SK-N-SH (cell line): ENCODE results near the gene REEP3. TPM values are rescaled to one million over a fixed set of nuclear protein-coding genes. Genes with fewer than 3 reads are reported as not detected.

ENCODE experiments used
- CTCF ChIA-PET: fragments of 300-600, 350-600 bp; formaldehyde crosslinking; extraction: SDS; loops from one replicate; lab custom pipeline; 2021; lab: Yijun Ruan, JAX
- POLR2A ChIA-PET: fragments of 350-600 bp; sonication (Branson Sonifier 250); formaldehyde crosslinking; extraction: SDS; loops from one replicate; lab custom pipeline; 2020; ENCODE audit warnings: antibody characterized with exemption, inconsistent platforms; lab: Yijun Ruan, JAX
- DNase-seq: peaks from one replicate; pipeline ENCODE4 v3.0.0; 2012
- H2AFZ ChIP-seq: fragments of 200-600 bp; sonication (generic); 2 replicates; pipeline ENCODE4 v1.8.1; 2016; ENCODE audit warnings: antibody characterized with exemption, mild to moderate bottlenecking, low read depth
- H3F3A ChIP-seq: fragments of 200-600 bp; sonication (generic); replicated peaks from 2 replicates; pipeline ENCODE3; 2016; ENCODE audit warnings: antibody characterized with exemption, mild to moderate bottlenecking; ENCODE audit not compliant: insufficient read depth
- H3K27ac ChIP-seq, 2 experiments: fragments of 200-500 bp in 1 of 2; fragments of 200-600 bp in 1 of 2; sonication (Bioruptor generic) in 1 of 2; sonication (generic), shearing (Covaris generic) in 1 of 2; 2 replicates each; pipeline versions ENCODE4 v1.5.1 to v1.6.1; 2014 to 2016; ENCODE audit warnings: low read depth in 2 of 2, inconsistent platforms in 1 of 2, low read length in 1 of 2, mild to moderate bottlenecking in 1 of 2, mixed read lengths in 1 of 2
- H3K27me3 ChIP-seq: fragments of 200-600 bp; sonication (generic), shearing (Covaris generic); 2 replicates; pipeline ENCODE4 v1.6.1; 2016; ENCODE audit warnings: mixed run types; ENCODE audit not compliant: insufficient read depth
- H3K36me3 ChIP-seq, 2 experiments: fragments of 200-500 bp in 1 of 2; fragments of 200-600 bp in 1 of 2; sonication (Bioruptor generic) in 1 of 2; sonication (generic) in 1 of 2; replicated peaks in 1 of 2; 2 replicates each; pipeline versions ENCODE3 to v1.5.1; 2014 to 2016; ENCODE audit warnings: low read length in 1 of 2, mild to moderate bottlenecking in 1 of 2; ENCODE audit not compliant: insufficient read depth in 2 of 2, control insufficient read depth in 1 of 2
- H3K4me1 ChIP-seq, 2 experiments: fragments of 200-500 bp in 1 of 2; fragments of 200-600 bp in 1 of 2; sonication (Bioruptor generic) in 1 of 2; sonication (generic), shearing (Covaris generic) in 1 of 2; 2 replicates each; pipeline versions ENCODE4 v1.5.1 to v1.6.1; 2014 to 2016; ENCODE audit warnings: low read depth in 1 of 2, low read length in 1 of 2, mixed run types in 1 of 2; ENCODE audit not compliant: insufficient read depth in 2 of 2, control insufficient read depth in 1 of 2
- H3K4me2 ChIP-seq: fragments of 200-600 bp; sonication (generic), shearing (Covaris generic); 2 replicates; pipeline ENCODE4 v1.6.1; 2017; ENCODE audit warnings: mixed run types
- H3K4me3 ChIP-seq, 2 experiments: fragments of 200-500 bp in 1 of 2; fragments of 200-600 bp in 1 of 2; sonication (Bioruptor generic) in 1 of 2; sonication (generic), shearing (Covaris generic) in 1 of 2; 2 replicates each; pipeline versions ENCODE4 v1.5.1 to v1.8.1; 2014 to 2016; ENCODE audit warnings: low read depth in 2 of 2, inconsistent platforms in 1 of 2, low read length in 1 of 2, mild to moderate bottlenecking in 1 of 2, mixed read lengths in 1 of 2, moderate library complexity in 1 of 2
- H3K79me2 ChIP-seq: fragments of 200-600 bp; sonication (generic); 2 replicates; pipeline ENCODE4 v1.8.1; 2017; ENCODE audit warnings: mild to moderate bottlenecking; ENCODE audit not compliant: insufficient read depth
- H3K9ac ChIP-seq: fragments of 200-600 bp; sonication (generic); 2 replicates; pipeline ENCODE4 v1.6.1; 2017; ENCODE audit warnings: mixed run types
- H3K9me2 ChIP-seq: fragments of 200-600 bp; sonication (generic); 2 replicates; pipeline ENCODE4 v1.6.1; 2017; ENCODE audit warnings: mixed run types
- H3K9me3 ChIP-seq: fragments of 200-600 bp; sonication (generic); 2 replicates; pipeline ENCODE4 v1.6.1; 2017; ENCODE audit warnings: mixed run types, mild to moderate bottlenecking, moderate library complexity
- H4K20me1 ChIP-seq: fragments of 200-600 bp; sonication (generic); 2 replicates; pipeline ENCODE4 v1.6.1; 2017; ENCODE audit warnings: mild to moderate bottlenecking, mixed run types; ENCODE audit not compliant: insufficient read depth
- CTCF ChIP-seq: fragments of 200-600 bp; sonication (generic); IDR thresholded peaks from 2 replicates; pipeline ENCODE4 v1.6.1; 2017; ENCODE audit warnings: antibody characterized with exemption, mild to moderate bottlenecking, moderate library complexity
- ELF1 ChIP-seq: IDR thresholded peaks from 2 replicates; pipeline ENCODE4 v1.4.0; 2012
- EZH2phosphoT487 ChIP-seq: fragments of 200-600 bp; sonication (generic); IDR thresholded peaks from 2 replicates; pipeline ENCODE4 v1.6.1; 2017; ENCODE audit warnings: low read depth, mixed run types, mild to moderate bottlenecking, antibody characterized with exemption, moderate library complexity, borderline replicate concordance
- FOXJ3 ChIP-seq: sonication (generic); formaldehyde crosslinking; IDR thresholded peaks from 2 replicates; pipeline ENCODE4 v1.5.1; 2020; ENCODE audit warnings: mild to moderate bottlenecking, missing genetic modification reagents
- FOXM1 ChIP-seq: IDR thresholded peaks from 2 replicates; pipeline ENCODE4 v1.4.0; 2012; ENCODE audit warnings: low read depth, mild to moderate bottlenecking
- GABPA ChIP-seq: IDR thresholded peaks from 2 replicates; pipeline ENCODE4 v1.4.0; 2012; ENCODE audit warnings: low read depth, mild to moderate bottlenecking
- IRF3 ChIP-seq: fragments of 150-350 bp; IDR thresholded peaks from 2 replicates; pipeline ENCODE4 v1.6.1; 2016; ENCODE audit warnings: mild to moderate bottlenecking, low read depth, low read length
- MXI1 ChIP-seq: IDR thresholded peaks from 2 replicates; pipeline ENCODE4 v1.6.1; 2012; ENCODE audit warnings: mild to moderate bottlenecking, low read depth, low read length, improper control_type of control experiment
- RAD21 ChIP-seq: IDR thresholded peaks from 2 replicates; pipeline ENCODE4 v1.6.1; 2012; ENCODE audit warnings: mild to moderate bottlenecking, low read length
- REST ChIP-seq: IDR thresholded peaks from 2 replicates; pipeline ENCODE4 v1.6.1; 2012; ENCODE audit warnings: mild to moderate bottlenecking, low read depth, low read length, moderate library complexity
- RFX5 ChIP-seq: IDR thresholded peaks from 2 replicates; pipeline ENCODE4 v1.6.1; 2012; ENCODE audit warnings: mild to moderate bottlenecking, improper control_type of control experiment, low read length
- SMC3 ChIP-seq: IDR thresholded peaks from 2 replicates; pipeline ENCODE4 v1.6.1; 2012; ENCODE audit warnings: low read depth, low read length, improper control_type of control experiment
- TAF1 ChIP-seq: IDR thresholded peaks from 2 replicates; pipeline ENCODE4 v1.6.1; 2012; ENCODE audit warnings: low read depth, mild to moderate bottlenecking, low read length, moderate library complexity, borderline replicate concordance
- TEAD4 ChIP-seq: IDR thresholded peaks from 2 replicates; pipeline ENCODE4 v1.4.0; 2012; ENCODE audit warnings: mild to moderate bottlenecking, borderline replicate concordance; ENCODE audit not compliant: insufficient read depth
- YY1 ChIP-seq: IDR thresholded peaks from 2 replicates; pipeline ENCODE4 v1.4.0; 2012; ENCODE audit warnings: low read depth, mild to moderate bottlenecking
- WGBS: methylation state at CpG from one replicate; pipeline ENCODE4 v1.1.6; 2017; ENCODE audit warnings: low lambda C conversion rate; 5-methylcytosine and 5-hydroxymethylcytosine counted together
- polyA plus RNA-seq, 3 experiments: library from polyadenylated mRNA; depleted of rRNA; stranded (reverse); fragments of >200 nt; gene quantifications; 2 replicates each; pipeline ENCODE4 v1.2.3, GENCODE V29; 2012

REEP3 gene
- polyA plus RNA-seq, 1 of the 3 experiments (the other 2 are of a cell fraction) = 7.6 TPM

GRCh38 chr10:63503395-63503794, 17.8 kb upstream of the REEP3 start:
- Histone ChIP-seq H3K79me2 (peaks cover 98% of the 10 kb centered on the region), H3F3A (no peaks in the 10 kb centered on the region), H2AFZ (no peak overlapping the region), H3K9me3 (no peaks in the 10 kb centered on the region), H3K36me3 (peaks cover 0 to 3% of the 10 kb centered on the region in 2 experiments), H4K20me1 (peaks cover 8% of the 10 kb centered on the region), H3K4me3 (no peak overlapping the region), H3K4me1 (no peaks in the 10 kb centered on the region)
- POLR2A ChIA-PET = interaction anchor here (0.7 kb wide), 1 partner anchor 287 kb away, joined by 3 read pairs; no protein-coding TSS in a partner anchor
- TF ChIP-seq IRF3 (no peak), RFX5 (no peak), ELF1 (no peak), FOXM1 (no peak), FOXJ3 (CRISPR knock-in tag) (no peak), GABPA (no peak), RAD21 (no peak), TAF1 (no peak), SMC3 (no peak), EZH2phosphoT487 (no peak), CTCF (no peak)
- TF ChIP-seq, all 33 proteins: peak for 0
- no peaks in the 10 kb centered on the region for H3K9me2 ChIP-seq
- CTCF ChIA-PET = interaction anchor here (1.2 kb wide), 1 partner anchor 45 kb away, joined by 3 read pairs; no protein-coding TSS in a partner anchor
- no peaks in the 10 kb centered on the region for H3K27me3 ChIP-seq
- H3K9ac ChIP-seq = no peak overlapping the region
- H3K27ac ChIP-seq = no peak overlapping the region
- WGBS = 97% methylated on average over 4 of the region's 4 CpGs
- no peak for DNase-seq
- no peak overlapping the region for H3K4me2 ChIP-seq

GRCh38 chr10:63504145-63504881, 16.9 kb upstream of the REEP3 start:
- H4K20me1 ChIP-seq = peaks cover 8% of the 10 kb centered on the region
- peaks cover 3% of the 10 kb centered on the region in 2 experiments for H3K36me3 ChIP-seq
- 92% methylated on average over 3 of the region's 3 CpGs for WGBS
- no peaks in the 10 kb centered on the region for H3K27me3 ChIP-seq
- TF ChIP-seq MXI1 (no peak), TEAD4 (no peak), REST (no peak), YY1 (no peak)
- peaks cover 1% of the 10 kb centered on the region for H3F3A ChIP-seq
- H3K27ac ChIP-seq = no peak overlapping the region
- DNase-seq = no peak
- ChIA-PET POLR2A (interaction anchor here (0.7 kb wide), 1 partner anchor 288 kb away, joined by 3 read pairs; no protein-coding TSS in a partner anchor), CTCF (interaction anchor here (0.8 to 2.0 kb wide), 2 partner anchors 10 to 14 kb away, joined by 3 to 8 read pairs; no protein-coding TSS in a partner anchor)
- H3K4me3 ChIP-seq = no peak overlapping the region
- peaks cover 96% of the 10 kb centered on the region for H3K79me2 ChIP-seq
- no peak overlapping the region for H3K9ac ChIP-seq
- no peak overlapping the region for H2AFZ ChIP-seq
- no peak overlapping the region for H3K4me2 ChIP-seq
- no peaks in the 10 kb centered on the region for H3K9me2 ChIP-seq
- H3K9me3 ChIP-seq = no peaks in the 10 kb centered on the region
- no peaks in the 10 kb centered on the region for H3K4me1 ChIP-seq
